IMR-90 (cell line): ENCODE results near the gene CD99. TPM values are rescaled to one million over a fixed set of nuclear protein-coding genes. Genes with fewer than 3 reads are reported as not detected.

Experiments
- ATAC-seq: fragments of 200-7000 bp; cut with Tn5 transposase; 2 replicates; pipeline ENCODE4 v1.9.1; 2020; ENCODE audit warnings: low read depth, mild to moderate bottlenecking, moderate library complexity
- BruUV-seq: library from RNA; stranded (reverse); fragments of 400-500 nt; replicated peaks from 2 replicates; lab custom pipeline; 2021; lab: Mats Ljungman, UMichigan
- CTCF ChIA-PET: fragments of 300-600 bp; formaldehyde crosslinking; extraction: SDS; loops from one replicate; lab custom pipeline; 2021; ENCODE audit warnings: antibody characterized with exemption; lab: Yijun Ruan, JAX
- POLR2A ChIA-PET: fragments of 300-600 bp; sonication (Branson Sonifier 250); formaldehyde crosslinking; loops from one replicate; lab custom pipeline; 2022; ENCODE audit warnings: antibody characterized with exemption; ENCODE audit not compliant: unreplicated experiment; lab: Charles Lee
- DNase-seq: peaks from one replicate; pipeline ENCODE4 v3.0.0; 2013
- H2AFZ ChIP-seq: replicated peaks from 2 replicates; pipeline ENCODE3; 2013; ENCODE audit warnings: low read length, mild to moderate bottlenecking; ENCODE audit not compliant: poor library complexity
- H2AK5ac ChIP-seq: 2 replicates; pipeline ENCODE4 v1.6.1; 2013; ENCODE audit warnings: low read depth, low read length, inconsistent platforms
- H2AK9ac ChIP-seq: replicated peaks from 2 replicates; pipeline ENCODE3; 2013; ENCODE audit warnings: mild to moderate bottlenecking, low read depth, low read length, moderate library complexity; ENCODE audit not compliant: poor library complexity
- H2BK120ac ChIP-seq: 2 replicates; pipeline ENCODE4 v1.6.1; 2013; ENCODE audit warnings: low read depth, low read length, inconsistent platforms
- H2BK15ac ChIP-seq: 3 replicates; pipeline ENCODE4 v1.6.1; 2013; ENCODE audit warnings: low read depth, low read length, inconsistent platforms
- H2BK20ac ChIP-seq: 2 replicates; pipeline ENCODE4 v1.6.1; 2013; ENCODE audit warnings: low read depth, mild to moderate bottlenecking, inconsistent platforms, low read length, moderate library complexity
- H2BK5ac ChIP-seq: 2 replicates; pipeline ENCODE4 v1.6.1; 2013; ENCODE audit warnings: mild to moderate bottlenecking, low read depth, low read length, inconsistent platforms; ENCODE audit not compliant: poor library complexity, severe bottlenecking
- H3K14ac ChIP-seq: replicated peaks from 2 replicates; pipeline ENCODE4 v1.6.1; 2013; ENCODE audit warnings: low read depth, low read length, inconsistent platforms
- H3K18ac ChIP-seq: 2 replicates; pipeline ENCODE4 v1.6.1; 2013; ENCODE audit warnings: low read depth, low read length, control low read depth
- H3K23ac ChIP-seq: 2 replicates; pipeline ENCODE4 v1.6.1; 2013; ENCODE audit warnings: low read depth, low read length, inconsistent platforms
- H3K27ac ChIP-seq: 2 replicates; pipeline ENCODE4 v1.5.1; 2013; ENCODE audit warnings: mild to moderate bottlenecking, control low read depth, low read length; ENCODE audit not compliant: insufficient read depth
- H3K27me3 ChIP-seq: 2 replicates; pipeline ENCODE4 v1.6.1; 2013; ENCODE audit warnings: low read length; ENCODE audit not compliant: control insufficient read depth, insufficient read depth
- H3K36me3 ChIP-seq: 2 replicates; pipeline ENCODE4 v1.6.1; 2013; ENCODE audit warnings: low read length, mixed read lengths; ENCODE audit not compliant: control insufficient read depth, insufficient read depth
- H3K4ac ChIP-seq: 2 replicates; pipeline ENCODE4 v1.6.1; 2013; ENCODE audit warnings: low read depth, low read length, inconsistent platforms
- H3K4me1 ChIP-seq: 2 replicates; pipeline ENCODE4 v1.6.1; 2013; ENCODE audit warnings: low read length, mixed read lengths; ENCODE audit not compliant: control insufficient read depth, insufficient read depth
- H3K4me2 ChIP-seq: 2 replicates; pipeline ENCODE4 v1.6.1; 2013; ENCODE audit warnings: low read depth, mild to moderate bottlenecking, control low read depth, low read length, moderate library complexity
- H3K4me3 ChIP-seq: 2 replicates; pipeline ENCODE4 v1.5.1; 2013; ENCODE audit warnings: low read depth, mild to moderate bottlenecking, control low read depth, low read length, moderate library complexity; ENCODE audit not compliant: insufficient read depth
- H3K56ac ChIP-seq: 2 replicates; pipeline ENCODE4 v1.6.1; 2013; ENCODE audit warnings: low read length, inconsistent platforms; ENCODE audit not compliant: insufficient read depth; ENCODE audit errors: extremely low read depth
- H3K79me1 ChIP-seq, 2 experiments: 2 replicates each; pipeline ENCODE4 v1.6.1; 2013; ENCODE audit warnings: low read length in 2 of 2, inconsistent platforms in 1 of 2, low read depth in 1 of 2
- H3K9ac ChIP-seq: 2 replicates; pipeline ENCODE4 v1.6.1; 2013; ENCODE audit warnings: low read depth, low read length, control low read depth
- H3K9me1 ChIP-seq: 2 replicates; pipeline ENCODE4 v1.6.1; 2013; ENCODE audit warnings: low read length, inconsistent platforms; ENCODE audit not compliant: insufficient read depth
- H3K9me3 ChIP-seq: 2 replicates; pipeline ENCODE4 v1.6.1; 2013; ENCODE audit warnings: low read length; ENCODE audit not compliant: control insufficient read depth, insufficient read depth
- H4K20me1 ChIP-seq: 2 replicates; pipeline ENCODE4 v1.6.1; 2013; ENCODE audit warnings: low read length, inconsistent platforms; ENCODE audit not compliant: insufficient read depth
- H4K5ac ChIP-seq: 2 replicates; pipeline ENCODE4 v1.6.1; 2013; ENCODE audit warnings: mild to moderate bottlenecking, low read depth, low read length, control low read depth
- H4K8ac ChIP-seq, 2 experiments: 2 replicates each; pipeline ENCODE4 v1.6.1; 2013; ENCODE audit warnings: low read depth in 2 of 2, low read length in 2 of 2, control low read depth in 1 of 2, inconsistent platforms in 1 of 2
- H4K91ac ChIP-seq: 2 replicates; pipeline ENCODE4 v1.6.1; 2013; ENCODE audit warnings: low read depth, low read length, inconsistent platforms; ENCODE audit not compliant: insufficient read depth
- CHD1 ChIP-seq: IDR thresholded peaks from 2 replicates; pipeline ENCODE4 v1.6.1; 2012; ENCODE audit warnings: low read depth, low read length, improper control_type of control experiment
- POLR2A ChIP-seq: IDR thresholded peaks from 2 replicates; pipeline ENCODE4 v1.6.1; 2012; ENCODE audit warnings: mild to moderate bottlenecking, low read depth, low read length
- SMC3 ChIP-seq: fragments of 150-350 bp; IDR thresholded peaks from 2 replicates; pipeline ENCODE4 v1.6.1; 2016; ENCODE audit warnings: low read depth, mild to moderate bottlenecking, antibody characterized with exemption, low read length, moderate library complexity
- WGBS, 2 experiments: methylation state at CpG; one replicate each; pipeline versions ENCODE4 v1.1.5 to v1.1.7; 2013; ENCODE audit warnings: missing lambda C conversion rate in 2 of 2; ENCODE audit not compliant: insufficient read length in 1 of 2; ENCODE audit errors: extremely low coverage in 2 of 2; 5-methylcytosine and 5-hydroxymethylcytosine counted together
- dilution Hi-C: fragments of 300-500 bp; cut with HindIII; formaldehyde crosslinking; loops from one replicate; pipeline ENCODE4 v1.14.3; 2018; ENCODE audit warnings: low sequenced_read_pairs; ENCODE audit not compliant: unreplicated experiment
- in situ Hi-C: fragments of 300-500 bp; cut with MboI; formaldehyde crosslinking; loops from 3 replicates; pipeline ENCODE4 v1.14.3; 2019; ENCODE audit warnings: low sequenced_read_pairs, inconsistent platforms, mixed read lengths
- intact Hi-C: fragments of 100-400 bp; cut with micrococcal nuclease; formaldehyde crosslinking; loops from 2 replicates; pipeline ENCODE4 v1.10.0; 2022
- polyA plus RNA-seq, 3 experiments: library from polyadenylated mRNA; depleted of rRNA; stranded (reverse); fragments of >200 nt; gene quantifications; 2 replicates each; pipeline ENCODE4 v1.2.3, GENCODE V29; 2012; ENCODE audit warnings: low replicate concordance in 1 of 3
- total RNA-seq: library from RNA; depleted of rRNA; stranded (reverse); fragments of >200 nt; gene quantifications from 2 replicates; pipeline ENCODE4 v1.2.3, GENCODE V29; 2012

CD99 gene
- total and polyA plus RNA-seq, 2 of the 4 experiments (the other 2 are of a cell fraction): 102 to 369 TPM

DNA sequence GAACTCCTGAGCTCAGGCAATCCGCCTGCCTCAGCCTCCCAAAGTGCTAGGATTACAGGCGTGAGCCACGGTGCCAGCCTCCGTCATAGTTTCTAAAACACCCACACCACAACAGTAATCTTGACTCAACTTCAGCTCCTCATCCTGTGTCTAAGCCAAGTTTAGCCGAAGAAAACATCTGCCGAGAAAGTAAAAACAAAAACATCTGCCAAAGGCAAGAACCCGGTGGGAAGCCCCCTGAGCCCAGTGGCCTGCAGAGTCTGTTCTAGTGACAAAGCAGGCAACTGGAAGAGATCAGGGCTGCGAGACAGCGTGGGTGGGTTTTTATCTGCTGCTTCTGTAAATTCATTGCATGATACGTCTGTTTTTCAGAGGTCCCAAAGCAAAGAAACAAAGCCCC lies 26.6 kb upstream of the CD99 start:
- H3K18ac ChIP-seq: no peak overlapping the region
- no peak overlapping the region for H4K8ac ChIP-seq
- ChIA-PET POLR2A (no interaction called here), CTCF (no interaction called here)
- no peak overlapping the region for H3K23ac ChIP-seq
- no peaks in the 10 kb centered on the region; the same call in 1 of the 2 replicates for H3K4me1 ChIP-seq
- dilution Hi-C loops: no loop called here
- no peak overlapping the region for H3K14ac ChIP-seq
- H3K9me1 ChIP-seq: no peaks in the 10 kb centered on the region
- TF ChIP-seq CHD1: no peak
- no peak for TF ChIP-seq POLR2A
- TF ChIP-seq SMC3: peak; percentile 6; the same call in 1 of the 2 replicates
- no peak overlapping the region for H2AK5ac ChIP-seq
- no peaks in the 10 kb centered on the region for H3K79me1 ChIP-seq
- intact Hi-C loops: no loop called here
- H3K27ac ChIP-seq: peak overlapping the region; percentile 46; the same call in 1 of the 2 replicates
- no peak overlapping the region for H2AK9ac ChIP-seq
- no peak overlapping the region for H3K4ac ChIP-seq
- H4K91ac ChIP-seq: no peak overlapping the region
- 8% methylated on average over 6 of the region's 10 CpGs; no CpG with 5 or more reads in 1 of the 2 experiments for WGBS, 2 experiments
- no peak overlapping the region for H2BK5ac ChIP-seq
- H3K56ac ChIP-seq: no peak overlapping the region
- H2BK15ac ChIP-seq: no peak overlapping the region
- H4K20me1 ChIP-seq: no peaks in the 10 kb centered on the region
- peak; percentile 79 for ATAC-seq
- in situ Hi-C loops: no loop called here
- no TSS peak for BruUV-seq
- no peaks in the 10 kb centered on the region for H3K36me3 ChIP-seq
- no peak overlapping the region for H2BK120ac ChIP-seq
- H3K27me3 ChIP-seq: no peaks in the 10 kb centered on the region
- no peak overlapping the region for H3K9ac ChIP-seq
- no peak overlapping the region for H4K5ac ChIP-seq
- H3K4me2 ChIP-seq: peak overlapping the region; percentile 51; the same call in 1 of the 2 replicates
- H3K9me3 ChIP-seq: no peaks in the 10 kb centered on the region
- peak overlapping the region; percentile 58 for H2AFZ ChIP-seq
- H2BK20ac ChIP-seq: no peak overlapping the region
- no peak overlapping the region for H3K4me3 ChIP-seq
- peak; percentile 87 for DNase-seq
